ENCODE measurements around the gene EHBP1L1. TPM values are rescaled to one million over a fixed set of nuclear protein-coding genes. Genes with fewer than 3 reads are reported as not detected.

Gene EHBP1L1
- total and polyA plus RNA-seq, 2 of the 8 experiments (the other 6 are each of a cell fraction or from before 2014, with no cell fraction given): 4.3 to 6.6 TPM

DNA sequence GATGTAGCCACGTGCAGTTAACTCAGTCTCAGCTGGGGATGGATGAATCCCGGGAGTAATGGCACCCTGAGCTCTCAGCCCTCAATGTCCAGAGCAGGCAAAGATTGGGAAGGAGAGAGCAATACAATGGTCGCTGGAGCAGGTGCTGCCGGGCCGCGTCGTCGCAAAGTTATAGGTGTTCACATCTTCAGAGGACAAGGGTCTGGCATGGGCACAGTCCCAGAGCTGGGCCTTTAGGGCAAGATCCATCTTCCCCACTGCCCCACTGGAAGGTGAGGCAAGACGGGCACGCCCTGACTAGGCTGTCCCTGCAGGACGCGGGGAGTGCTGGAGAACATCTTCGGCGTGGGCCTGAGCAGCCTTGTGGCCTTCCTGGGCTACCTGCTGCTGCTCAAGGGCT, 47.3 kb downstream of the EHBP1L1 start:
- Histone ChIP-seq H3K9me3 (ENCODE audit: insufficient read depth in 2 of 2, low read depth in 1 of 2, low read length in 1 of 2) (no peaks in the 10 kb centered on the region), H3K27ac (ENCODE audit: low read depth, low read length) (no peak overlapping the region), H3K4me2 (ENCODE audit: insufficient read depth in 1 of 2, low read depth in 2 of 2, low read length in 2 of 2) (no peak overlapping the region), H4K20me1 (replicated peaks in 1 of 2; ENCODE audit: control insufficient read depth in 1 of 2, insufficient read depth in 2 of 2, low read length in 2 of 2) (peaks cover 0 to 36% of the 10 kb centered on the region in 2 experiments), H3K56ac (replicated peaks; ENCODE audit: insufficient read length, low read depth, low read length) (no peak overlapping the region), H3K4me1 (replicated peaks in 1 of 4; ENCODE audit: control insufficient read depth in 3 of 4, insufficient read depth in 4 of 4, low read length in 3 of 4) (no peaks in the 10 kb centered on the region), H2BK15ac (ENCODE audit: low read length) (no peak overlapping the region), H4K5ac (ENCODE audit: insufficient read length, low read depth, low read length) (no peak overlapping the region), H4K8ac (ENCODE audit: extremely low read depth, insufficient read depth, low read length) (no peak overlapping the region), H3K27me3 (replicated peaks in 1 of 4; ENCODE audit: control insufficient read depth in 3 of 4, extremely low read depth in 1 of 4, insufficient read depth in 3 of 4, low read length in 3 of 4) (no peaks in the 10 kb centered on the region), H2BK5ac (ENCODE audit: low read depth, low read length) (no peak overlapping the region; the same call in 1 of the 2 replicates), H3K79me1 (ENCODE audit: low read depth, low read length) (peaks cover 5% of the 10 kb centered on the region; the same call in 1 of the 2 replicates), H2AFZ (ENCODE audit: low read length) (no peak overlapping the region), H3K4me3 (ENCODE audit: extremely low read depth in 1 of 4, insufficient read depth in 2 of 4, low read depth in 3 of 4, low read length in 4 of 4) (no peak overlapping the region), H3K23ac (ENCODE audit: insufficient read length) (no peak overlapping the region), H3K36me3 (ENCODE audit: control insufficient read depth in 2 of 4, insufficient read depth in 4 of 4, low read length in 3 of 4) (peaks cover 19 to 60% (median 34%) of the 10 kb centered on the region in 4 experiments; a peak in 7 of 8 replicates), H2BK12ac (ENCODE audit: low read depth, low read length) (no peak overlapping the region), H2AK5ac (ENCODE audit: low read depth, low read length) (no peak overlapping the region), H3K14ac (ENCODE audit: insufficient read length) (no peak overlapping the region), H2BK120ac (replicated peaks; ENCODE audit: low read depth, low read length) (no peak overlapping the region), H2BK20ac (ENCODE audit: low read length) (no peak overlapping the region), H3K79me2 (ENCODE audit: control insufficient read depth in 1 of 2, insufficient read depth in 2 of 2, low read length in 2 of 2) (no peaks in the 10 kb centered on the region), H3K23me2 (ENCODE audit: low read depth, low read length) (no peaks in the 10 kb centered on the region), H4K91ac (replicated peaks; ENCODE audit: insufficient read length, low read length) (no peak overlapping the region), H3K18ac (ENCODE audit: extremely low read depth, low read length) (no peak overlapping the region), H3K4ac (replicated peaks; ENCODE audit: insufficient read length, low read depth, low read length) (no peak overlapping the region), H3K9ac (replicated peaks in 1 of 4; ENCODE audit: extremely low read depth in 1 of 4, low read depth in 3 of 4, low read length in 3 of 4) (no peak overlapping the region)
- CTCF ChIA-PET (ENCODE audit: partially characterized antibody): interaction anchor here (0.8 to 1.3 kb wide), 4 partner anchors 9 to 17 kb away, joined by 3 to 4 read pairs (median 3); no protein-coding TSS in a partner anchor
- POLR2A ChIA-PET (ENCODE audit: partially characterized antibody): interaction anchor here (0.9 to 4.1 kb wide), 8 partner anchors 8 to 286 kb away, joined by 3 to 40 read pairs (median 4); partner anchors contain the start of gene SIPA1
- FAIRE-seq (no peak), DNase-seq (ENCODE audit: low read depth in 1 of 2, low spot score in 2 of 2) (no peak)
- WGBS, 2 experiments (ENCODE audit: extremely low coverage in 1 of 2, insufficient coverage in 1 of 2, insufficient read length in 1 of 2, insufficient replicate concordance in 2 of 2, low coverage in 1 of 2, low lambda C conversion rate in 2 of 2, missing lambda C conversion rate in 1 of 2): 93% methylated on average over 14 of the region's 14 CpGs; no CpG with 5 or more reads in 1 of the 2 experiments
- TF ChIP-seq CREB1 (IDR thresholded peaks at IDR 0.05): no peak
- no peak for TF ChIP-seq TCF12 (IDR thresholded peaks at IDR 0.05; ENCODE audit: low read depth, low read length)
- no peak for TF ChIP-seq RAD21 (IDR thresholded peaks at IDR 0.05 in 1 of 2, conservative IDR thresholded peaks at IDR 0.05 in 1 of 2; ENCODE audit: low read depth in 2 of 2, low read length in 2 of 2)
- TF ChIP-seq, protein P1, sequence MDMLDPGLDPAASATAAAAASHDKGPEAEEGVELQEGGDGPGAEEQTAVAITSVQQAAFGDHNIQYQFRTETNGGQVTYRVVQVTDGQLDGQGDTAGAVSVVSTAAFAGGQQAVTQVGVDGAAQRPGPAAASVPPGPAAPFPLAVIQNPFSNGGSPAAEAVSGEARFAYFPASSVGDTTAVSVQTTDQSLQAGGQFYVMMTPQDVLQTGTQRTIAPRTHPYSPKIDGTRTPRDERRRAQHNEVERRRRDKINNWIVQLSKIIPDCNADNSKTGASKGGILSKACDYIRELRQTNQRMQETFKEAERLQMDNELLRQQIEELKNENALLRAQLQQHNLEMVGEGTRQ (IDR thresholded peaks at IDR 0.05; ENCODE audit: low read length): no peak
- TF ChIP-seq NRF1 (IDR thresholded peaks at IDR 0.05; ENCODE audit: low read depth, low read length): no peak
- no peak for TF ChIP-seq HDAC6 (IDR thresholded peaks at IDR 0.05; ENCODE audit: low read depth, low read length)
- TF ChIP-seq CHD2 (IDR thresholded peaks at IDR 0.05; ENCODE audit: low read length): no peak
- TF ChIP-seq RFX5 (IDR thresholded peaks at IDR 0.05; ENCODE audit: borderline replicate concordance, low read depth, low read length): no peak
- no peak for TF ChIP-seq BRCA1 (IDR thresholded peaks at IDR 0.05; ENCODE audit: low read depth, low read length)
- no peak for TF ChIP-seq SIN3A (conservative IDR thresholded peaks at IDR 0.05 in 1 of 2, IDR thresholded peaks at IDR 0.05 in 1 of 2; ENCODE audit: low read depth in 1 of 2, low read length in 2 of 2)
- no peak for TF ChIP-seq TAF7 (optimal IDR thresholded peaks at IDR 0.05; ENCODE audit: borderline replicate concordance, low read depth, low read length)
- no peak for TF ChIP-seq BCL11A (IDR thresholded peaks at IDR 0.05; ENCODE audit: low read depth in 2 of 2, low read length in 2 of 2)
